Choroid plexus epithelial cell (primary cell): ENCODE measurements around the gene IMPDH1.

ENCODE experiments used
- DNase-seq: peaks from one replicate; pipeline ENCODE4 v3.0.0-alpha.2; 2010; ENCODE audit warnings: low read depth
- H3K4me3 ChIP-seq: 2 replicates; pipeline ENCODE4 v1.5.1; 2011; ENCODE audit warnings: low read depth, mild to moderate bottlenecking, control low read depth, low read length, moderate library complexity
- CTCF ChIP-seq: conservative IDR thresholded peaks from 2 replicates; pipeline ENCODE4 v1.5.1; 2011; ENCODE audit warnings: low read depth, mild to moderate bottlenecking, control low read depth, inconsistent platforms, low read length, moderate library complexity

Gene IMPDH1

GRCh38 chr7:128361411-128362379 lies 48.1 kb downstream of the IMPDH1 start, which contains the start of gene PRRT4:
Gene PRRT4, minus strand, starts transcription at chr7:128361690.
- TF ChIP-seq CTCF: peak; percentile 26
- peak within 1 kb of the TSS; percentile 47 for H3K4me3 ChIP-seq
- peak; percentile 20 for DNase-seq

- no peak overlapping the region for H3K4me3 ChIP-seq
- TF ChIP-seq CTCF: no peak
- no peak for DNase-seq
Measured at GRCh38 chr7:128360359-128360678, 49.5 kb downstream of the IMPDH1 start.

- TF ChIP-seq CTCF: no peak
- DNase-seq: no peak
- no peak overlapping the region for H3K4me3 ChIP-seq
Measured at GRCh38 chr7:128359939-128360338, 49.8 kb downstream of the IMPDH1 start.

GRCh38 chr7:128359336-128359735 lies 50.4 kb downstream of the IMPDH1 start:
- DNase-seq: no peak
- no peak for TF ChIP-seq CTCF
- no peak overlapping the region for H3K4me3 ChIP-seq

GRCh38 chr7:128358233-128358632 lies 51.5 kb downstream of the IMPDH1 start:
- DNase-seq: no peak
- no peak for TF ChIP-seq CTCF
- no peak overlapping the region for H3K4me3 ChIP-seq

GRCh38 chr7:128357217-128357613 lies 52.6 kb downstream of the IMPDH1 start:
- no peak for TF ChIP-seq CTCF
- no peak overlapping the region for H3K4me3 ChIP-seq
- DNase-seq: no peak

- no peak overlapping the region for H3K4me3 ChIP-seq
- no peak for TF ChIP-seq CTCF
- no peak for DNase-seq
Measured at GRCh38 chr7:128356546-128357216, 53.1 kb downstream of the IMPDH1 start.
